ENCODE data around the gene CRB1. TPM values are rescaled to one million over a fixed set of nuclear protein-coding genes. Genes with fewer than 3 reads are reported as not detected.

The CRB1 gene
- total and polyA plus RNA-seq, 2 experiments from 2014 or later = 0.27 to 0.56 TPM

- no peak for TF ChIP-seq ZNF462 (CRISPR knock-in tag; IDR thresholded peaks at IDR 0.05)
- TF ChIP-seq EZH2 (IDR thresholded peaks at IDR 0.05; ENCODE audit: low read depth, unreplicated experiment) = no peak
Observed at GRCh38 chr1:197285526-197286205, 17.6 kb downstream of the CRB1 start (continued).

GRCh38 chr1:197286634-197287033 is 18.6 kb downstream of the CRB1 start:
- no peaks in the 10 kb centered on the region for H3K27me3 ChIP-seq (ENCODE audit: insufficient read depth)
- H3K27ac Mint-ChIP-seq = no peak overlapping the region
- no peaks in the 10 kb centered on the region for H3K79me2 ChIP-seq (replicated peaks; ENCODE audit: insufficient read depth)
- DNase-seq (ENCODE audit: low spot score) (no peak), ATAC-seq (no peak)
- H3K4me2 ChIP-seq = no peak overlapping the region
- H3K4me3 ChIP-seq = no peak overlapping the region
- H3K36me3 ChIP-seq (ENCODE audit: insufficient read depth) = no peaks in the 10 kb centered on the region
- H2AFZ ChIP-seq = no peak overlapping the region
- no peaks in the 10 kb centered on the region for H4K20me1 ChIP-seq (replicated peaks; ENCODE audit: insufficient read depth)
- no peak overlapping the region for H3K27ac ChIP-seq (ENCODE audit: low read depth)
- no peaks in the 10 kb centered on the region for H3K4me1 ChIP-seq (ENCODE audit: insufficient read depth)
- H3F3A ChIP-seq (replicated peaks; ENCODE audit: low read depth) = no peaks in the 10 kb centered on the region
- peaks cover 9% of the 10 kb centered on the region for H3K4me1 Mint-ChIP-seq
- no peaks in the 10 kb centered on the region for H3K27me3 Mint-ChIP-seq (ENCODE audit: insufficient read depth, low read depth, poor library complexity)
- H3K36me3 Mint-ChIP-seq (ENCODE audit: low read depth) = no peaks in the 10 kb centered on the region
- H3K9me3 Mint-ChIP-seq = no peaks in the 10 kb centered on the region
- no peaks in the 10 kb centered on the region for H3K9me2 ChIP-seq (ENCODE audit: insufficient read depth)
- no peak overlapping the region for H3K4me3 Mint-ChIP-seq
- TF ChIP-seq CTCF (conservative IDR thresholded peaks at IDR 0.05; ENCODE audit: low read depth in 2 of 2) (no peak), REST (IDR thresholded peaks at IDR 0.05; ENCODE audit: unreplicated experiment) (no peak), ZNF114 (CRISPR knock-in tag; IDR thresholded peaks at IDR 0.05) (no peak), JUNB (IDR thresholded peaks at IDR 0.05; ENCODE audit: unreplicated experiment) (no peak)
